OCI-M2 (cell line): ENCODE data around the gene ARHGAP45.

Experiments used
- DNase-seq: peaks from one replicate; lab custom pipeline; 2025; ENCODE audit not compliant: unreplicated experiment; lab: John Stamatoyannopoulos, UW

ARHGAP45 gene

GRCh38 chr19:1130771-1131717 lies 64.1 kb downstream of the ARHGAP45 start:
- no peak for DNase-seq

GRCh38 chr19:1131718-1132551 lies 65.0 kb downstream of the ARHGAP45 start:
- DNase-seq = no peak

- no peak for DNase-seq
These were observed 65.8 kb downstream of the ARHGAP45 start for GRCh38 chr19:1132552-1133383.

- no peak for DNase-seq
These were observed 66.5 kb downstream of the ARHGAP45 start for GRCh38 chr19:1133471-1133929.

- DNase-seq = no peak
These were observed 67.5 kb downstream of the ARHGAP45 start for GRCh38 chr19:1134431-1134830.

GRCh38 chr19:1135454-1135853 lies 68.5 kb downstream of the ARHGAP45 start:
- DNase-seq = no peak

- no peak for DNase-seq
These were observed 69.2 kb downstream of the ARHGAP45 start for GRCh38 chr19:1136201-1136600.
